CD4-positive, alpha-beta T cell (primary cell): ENCODE measurements around the gene ATP2A1. TPM values are rescaled to one million over a fixed set of nuclear protein-coding genes. Genes with fewer than 3 reads are reported as not detected.
A peak's percentile ranks its signal among the peaks of the same experiment; 100 is the strongest.
"Not testable (repeated sequence)": the region's sequence is repeated elsewhere in the genome, so short reads cannot be mapped to it uniquely, and the experiment has no call there.

ENCODE experiments used
- ATAC-seq: fragments of 200-7000 bp; cut with Tn5 transposase; one replicate; pipeline ENCODE4 v1.10.0; 2022; ENCODE audit warnings: mild to moderate bottlenecking; ENCODE audit not compliant: poor library complexity
- CTCF ChIA-PET: fragments of 350-600 bp; sonication (Branson Sonifier 250); formaldehyde crosslinking; loops from one replicate; lab custom pipeline; 2021; ENCODE audit warnings: antibody characterized with exemption, inconsistent platforms; lab: Charles Lee
- POLR2A ChIA-PET: fragments of 350-600 bp; sonication (Branson Sonifier 250); formaldehyde crosslinking; loops from one replicate; lab custom pipeline; 2021; ENCODE audit warnings: antibody characterized with exemption, inconsistent platforms; lab: Charles Lee
- DNase-seq, 14 experiments: peaks; one replicate each; pipeline ENCODE4 v3.0.0-alpha.2; 2013 to 2020; ENCODE audit warnings: mixed read lengths in 2 of 14
- H3K27ac ChIP-seq, 2 donors: one replicate each; pipeline versions ENCODE4 v1.5.1 to v1.7.0; 2013; ENCODE audit warnings: low read length in 2 of 2, low read depth in 1 of 2, mild to moderate bottlenecking in 1 of 2
- H3K27me3 ChIP-seq, 2 experiments: 1 replicate in 1 of 2; 2 replicates in 1 of 2; pipeline versions ENCODE4 v1.6.1 to v1.7.0; 2013; ENCODE audit warnings: low read length in 2 of 2, control low read depth in 1 of 2, mild to moderate bottlenecking in 1 of 2, moderate library complexity in 1 of 2; ENCODE audit not compliant: insufficient read depth in 2 of 2, control insufficient read depth in 1 of 2
- H3K36me3 ChIP-seq: one replicate; pipeline ENCODE4 v1.6.1; 2013; ENCODE audit warnings: low read length, control low read depth; ENCODE audit not compliant: insufficient read depth
- H3K4me1 ChIP-seq: one replicate; pipeline ENCODE4 v1.6.1; 2013; ENCODE audit warnings: low read length, control low read depth; ENCODE audit not compliant: insufficient read depth
- H3K4me3 ChIP-seq: one replicate; pipeline ENCODE4 v1.5.1; 2013; ENCODE audit warnings: mild to moderate bottlenecking, low read length, moderate library complexity
- H3K9me3 ChIP-seq, 2 experiments: 1 replicate in 1 of 2; 2 replicates in 1 of 2; pipeline versions ENCODE4 v1.6.1 to v1.7.0; 2013; ENCODE audit warnings: low read length in 2 of 2, mild to moderate bottlenecking in 2 of 2, control low read depth in 1 of 2, moderate library complexity in 1 of 2; ENCODE audit not compliant: control insufficient read depth in 1 of 2, insufficient read depth in 1 of 2
- H3K27ac Mint-ChIP-seq: one replicate; pipeline ENCODE4 v1.8.0; 2020; ENCODE audit warnings: mixed read lengths
- H3K27me3 Mint-ChIP-seq: one replicate; pipeline ENCODE4 v1.8.0; 2021; ENCODE audit warnings: mixed read lengths
- H3K36me3 Mint-ChIP-seq: one replicate; pipeline ENCODE4 v1.8.0; 2021; ENCODE audit warnings: low read depth, mixed read lengths
- H3K4me1 Mint-ChIP-seq: one replicate; pipeline ENCODE4 v1.8.0; 2021; ENCODE audit warnings: low read depth, mixed read lengths
- H3K4me3 Mint-ChIP-seq: one replicate; pipeline ENCODE4 v1.8.0; 2020; ENCODE audit warnings: mild to moderate bottlenecking, mixed read lengths
- H3K9me3 Mint-ChIP-seq: one replicate; pipeline ENCODE4 v1.8.0; 2020; ENCODE audit warnings: mixed read lengths
- CTCF ChIP-seq: fragments of 200-600 bp; IDR thresholded peaks from one replicate; pipeline ENCODE4 v1.8.0; 2022; ENCODE audit warnings: antibody characterized with exemption, mild to moderate bottlenecking
- intact Hi-C, 2 experiments: fragments of 100-400 bp; cut with DNase I in 1 of 2; cut with micrococcal nuclease in 1 of 2; formaldehyde crosslinking; loops; one replicate each; pipeline versions ENCODE4 v1.15.1 to v1.9.0; 2023 to 2025; cut with DNase I, micrococcal nuclease
- total RNA-seq, 174 experiments: library from RNA in 2 of 174; stranded (reverse) in 2 of 174; gene quantifications; one replicate each; pipeline ENCODE4 v1.2.3 and lab custom pipeline; 2021 to 2026

Gene ATP2A1
- total RNA-seq, 2 experiments from 2014 or later: 0.56 to 0.77 TPM

GRCh38 chr16:28924399-28924761 is 46.1 kb downstream of the ATP2A1 start:
- DNase-seq: no peak
- CTCF ChIA-PET: interaction anchor here (1.1 to 8.3 kb wide), 3 partner anchors 20 to 78 kb away, joined by 3 to 34 read pairs (median 4); partner anchors contain the start of genes SH2B1 and TUFM
- peaks cover 20% of the 10 kb centered on the region for H3K4me1 Mint-ChIP-seq

GRCh38 chr16:28924762-28925385 is 46.6 kb downstream of the ATP2A1 start, which contains the start of gene RABEP2:
RABEP2 (minus strand) TSS chr16:28925238; CDS start chr16:28925163, 75 bp downstream.
- Mint-ChIP-seq H3K36me3 (peaks cover 37% of the 10 kb centered on the region), H3K4me1 (peaks cover 20% of the 10 kb centered on the region), H3K27me3 (no peaks in the 10 kb centered on the region), H3K27ac (peak within 1 kb of the TSS; percentile 97), H3K9me3 (no peaks in the 10 kb centered on the region), H3K4me3 (peak within 1 kb of the TSS; percentile 91)
- ATAC-seq (peak; percentile 79), DNase-seq (peak; percentile 88 to 97 (median 95))
- H3K27ac ChIP-seq: peak within 1 kb of the TSS; percentile 93 to 98
- no peaks in the 10 kb centered on the region for H3K9me3 ChIP-seq
- H3K4me3 ChIP-seq: peak within 1 kb of the TSS; percentile 92
- intact Hi-C loops: loop anchor here (1.0 to 5.0 kb wide), 4 partner anchors 44 to 102 kb away; partner anchors contain the start of gene TUFM (in 2 of the 2)
- H3K4me1 ChIP-seq: peaks cover 14% of the 10 kb centered on the region
- H3K36me3 ChIP-seq: peaks cover 10% of the 10 kb centered on the region
- no peak for TF ChIP-seq CTCF
- ChIA-PET POLR2A (interaction anchor here (0.9 to 3.7 kb wide), 10 partner anchors 12 to 101 kb away, joined by 3 to 33 read pairs (median 10); partner anchors contain the start of genes ATXN2L, NFATC2IP and TUFM), CTCF (interaction anchor here (1.1 to 8.3 kb wide), 3 partner anchors 20 to 79 kb away, joined by 3 to 34 read pairs (median 4); partner anchors contain the start of genes SH2B1 and TUFM)
- H3K27me3 ChIP-seq: no peaks in the 10 kb centered on the region

More at GRCh38 chr16:28924399-28924761, 46.1 kb downstream of the ATP2A1 start:
- peak overlapping the region; percentile 92 for H3K4me3 ChIP-seq
- Mint-ChIP-seq H3K36me3 (peaks cover 42% of the 10 kb centered on the region), H3K9me3 (no peaks in the 10 kb centered on the region), H3K27me3 (no peaks in the 10 kb centered on the region), H3K4me3 (peak overlapping the region; percentile 91), H3K27ac (peak overlapping the region; percentile 97)
- peak overlapping the region; percentile 93 to 98 for H3K27ac ChIP-seq
- no peaks in the 10 kb centered on the region for H3K9me3 ChIP-seq
- intact Hi-C loops: loop anchor here in 1 of 2 experiments (1.0 to 2.0 kb wide), 2 partner anchors 44 to 78 kb away; partner anchors contain the start of gene TUFM
- POLR2A ChIA-PET: interaction anchor here (0.6 to 3.7 kb wide), 11 partner anchors 12 to 101 kb away, joined by 3 to 33 read pairs (median 9); partner anchors contain the start of genes ATXN2L, NFATC2IP, SH2B1 and TUFM
- no peak for ATAC-seq
- no peak for TF ChIP-seq CTCF
- H3K36me3 ChIP-seq: peaks cover 14% of the 10 kb centered on the region
- H3K4me1 ChIP-seq: peaks cover 14% of the 10 kb centered on the region
- H3K27me3 ChIP-seq: no peaks in the 10 kb centered on the region

GRCh38 chr16:28925386-28926228 is 47.3 kb downstream of the ATP2A1 start:
- H3K36me3 Mint-ChIP-seq: peaks cover 36% of the 10 kb centered on the region
- H3K27me3 Mint-ChIP-seq: no peaks in the 10 kb centered on the region
- POLR2A ChIA-PET: interaction anchor here (0.5 to 3.7 kb wide), 12 partner anchors 11 to 670 kb away, joined by 3 to 33 read pairs (median 8); partner anchors contain the start of genes ATXN2L, LAT, NFATC2IP and TUFM
- ATAC-seq (peak; percentile 69), DNase-seq (peak; percentile 65 to 92 (median 76))
- intact Hi-C loops: loop anchor here (1.0 to 5.0 kb wide), 4 partner anchors 19 to 102 kb away; partner anchors contain the start of gene TUFM (in 1 of the 2)
- Histone ChIP-seq H3K4me1 (peaks cover 17% of the 10 kb centered on the region), H3K4me3 (peak overlapping the region; percentile 92), H3K27me3 (no peaks in the 10 kb centered on the region), H3K36me3 (peaks cover 8% of the 10 kb centered on the region), H3K9me3 (no peaks in the 10 kb centered on the region), H3K27ac (peak overlapping the region; percentile 93 to 98)
- peak overlapping the region; percentile 97 for H3K27ac Mint-ChIP-seq
- H3K4me1 Mint-ChIP-seq: peaks cover 22% of the 10 kb centered on the region
- no peaks in the 10 kb centered on the region for H3K9me3 Mint-ChIP-seq
- peak overlapping the region; percentile 91 for H3K4me3 Mint-ChIP-seq
- TF ChIP-seq CTCF: no peak
- CTCF ChIA-PET: interaction anchor here (0.6 to 8.3 kb wide), 3 partner anchors 19 to 80 kb away, joined by 3 to 34 read pairs (median 4); partner anchors contain the start of gene TUFM

GRCh38 chr16:28926284-28926683 is 48.0 kb downstream of the ATP2A1 start:
- Histone ChIP-seq H3K4me1 (peaks cover 23% of the 10 kb centered on the region), H3K4me3 (peak overlapping the region; percentile 92)
- CTCF ChIA-PET: interaction anchor here (0.6 to 8.3 kb wide), 2 partner anchors 19 to 51 kb away, joined by 3 to 34 read pairs; no protein-coding TSS in a partner anchor
- not testable (repeated sequence) for DNase-seq, H3K27ac ChIP-seq, H3K36me3 ChIP-seq, ATAC-seq, H3K27me3 Mint-ChIP-seq, H3K9me3 ChIP-seq, H3K27me3 ChIP-seq, H3K9me3 Mint-ChIP-seq
- H3K36me3 Mint-ChIP-seq: peaks cover 31% of the 10 kb centered on the region
- peak overlapping the region; percentile 91 for H3K4me3 Mint-ChIP-seq
- peak overlapping the region; percentile 97 for H3K27ac Mint-ChIP-seq
- POLR2A ChIA-PET: interaction anchor here (0.7 to 3.7 kb wide), 7 partner anchors 10 to 103 kb away, joined by 3 to 33 read pairs (median 10); partner anchors contain the start of genes ATXN2L and TUFM
- intact Hi-C loops: loop anchor here (2.0 to 5.0 kb wide), 2 partner anchors 19 to 79 kb away; partner anchors contain the start of gene TUFM (in 1 of the 2)
- peaks cover 27% of the 10 kb centered on the region for H3K4me1 Mint-ChIP-seq
